Measurements from ENCODE around the gene ARL16.

Gene ARL16

GRCh38 chr17:81701288-81702071 is 17.9 kb upstream of the ARL16 start:
- H3K4me3 ChIP-seq (ENCODE audit: low read depth, low read length), result no peak overlapping the region
- TF ChIP-seq CTCF (IDR thresholded peaks at IDR 0.05; ENCODE audit: low read depth, low read length), result no peak
- in situ Hi-C loops (cut with HindIII; ENCODE audit: low sequenced_read_pairs), result no loop called here
- DNase-seq (ENCODE audit: low read depth, low spot score), result no peak

DNA sequence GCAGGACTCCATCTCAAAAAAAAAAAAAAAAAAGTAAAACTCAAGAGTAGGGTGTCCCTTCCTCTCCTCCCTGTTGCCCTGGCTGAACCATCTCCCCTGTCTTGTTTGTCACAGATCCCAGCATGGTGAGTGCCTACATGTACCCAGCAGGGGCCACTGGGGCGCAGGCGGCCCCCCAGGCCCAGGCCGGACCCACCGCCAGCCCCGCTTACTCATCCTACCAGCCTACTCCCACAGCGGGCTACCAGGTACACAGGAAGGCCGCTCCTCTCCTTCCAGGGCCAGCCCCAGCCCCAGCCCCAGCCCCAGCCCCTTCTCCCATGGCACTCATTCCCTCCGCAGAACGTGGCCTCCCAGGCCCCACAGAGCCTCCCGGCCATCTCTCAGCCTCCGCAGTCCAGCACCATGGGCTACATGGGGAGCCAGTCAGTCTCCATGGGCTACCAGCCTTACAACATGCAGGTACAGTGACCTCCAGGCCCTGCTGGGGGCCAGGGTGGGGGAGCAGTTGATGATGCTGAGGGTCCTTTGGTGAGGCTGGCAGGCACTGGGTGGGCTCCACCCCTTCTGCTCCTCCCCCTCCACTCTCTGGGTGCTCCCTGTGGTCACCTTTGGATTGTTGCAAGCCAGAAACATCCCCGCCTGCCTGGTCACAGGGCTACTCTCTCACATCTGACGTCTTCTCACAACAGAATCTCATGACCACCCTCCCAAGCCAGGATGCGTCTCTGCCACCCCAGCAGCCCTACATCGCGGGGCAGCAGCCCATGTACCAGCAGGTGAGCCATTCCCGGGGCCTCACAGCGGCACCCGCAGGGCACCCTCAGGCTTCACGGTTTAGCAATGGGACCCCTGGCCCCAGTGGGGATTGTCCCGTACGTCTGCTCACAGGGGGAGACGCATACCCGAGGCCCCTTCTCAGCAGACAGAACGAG is 17.0 kb upstream of the ARL16 start:
- in situ Hi-C loops (cut with HindIII; ENCODE audit: low sequenced_read_pairs), result no loop called here
- no peak overlapping the region for H3K4me3 ChIP-seq (ENCODE audit: low read depth, low read length)
- no peak for DNase-seq (ENCODE audit: low read depth, low spot score)
- TF ChIP-seq CTCF (IDR thresholded peaks at IDR 0.05; ENCODE audit: low read depth, low read length), result no peak

GRCh38 chr17:81697261-81698044 is 13.9 kb upstream of the ARL16 start:
- no peak for TF ChIP-seq CTCF (IDR thresholded peaks at IDR 0.05; ENCODE audit: low read depth, low read length)
- in situ Hi-C loops (cut with HindIII; ENCODE audit: low sequenced_read_pairs), result no loop called here
- no peak overlapping the region for H3K4me3 ChIP-seq (ENCODE audit: low read depth, low read length)
- no peak for DNase-seq (ENCODE audit: low read depth, low spot score)

- no peak overlapping the region for H3K4me3 ChIP-seq (ENCODE audit: low read depth, low read length)
- in situ Hi-C loops (cut with HindIII; ENCODE audit: low sequenced_read_pairs), result no loop called here
- TF ChIP-seq CTCF (IDR thresholded peaks at IDR 0.05; ENCODE audit: low read depth, low read length), result no peak
- DNase-seq (ENCODE audit: low read depth, low spot score), result no peak
Observed at GRCh38 chr17:81696218-81696941, 12.8 kb upstream of the ARL16 start.

- in situ Hi-C loops (cut with HindIII; ENCODE audit: low sequenced_read_pairs), result no loop called here
- TF ChIP-seq CTCF (IDR thresholded peaks at IDR 0.05; ENCODE audit: low read depth, low read length), result no peak
- no peak for DNase-seq (ENCODE audit: low read depth, low spot score)
- no peak overlapping the region for H3K4me3 ChIP-seq (ENCODE audit: low read depth, low read length)
Observed at GRCh38 chr17:81695801-81696200, 12.2 kb upstream of the ARL16 start.
